GM18502 (cell line): ENCODE data around the gene GNL3.
A peak's percentile ranks its signal among the peaks of the same experiment; 100 is the strongest.

Experiments
- ATAC-seq: cut with Tn5 transposase; IDR thresholded peaks from one replicate; pipeline ENCODE4 v1.9.1; 2021; ENCODE audit warnings: mild to moderate bottlenecking; ENCODE audit not compliant: unreplicated experiment, poor library complexity

Gene GNL3

DNA sequence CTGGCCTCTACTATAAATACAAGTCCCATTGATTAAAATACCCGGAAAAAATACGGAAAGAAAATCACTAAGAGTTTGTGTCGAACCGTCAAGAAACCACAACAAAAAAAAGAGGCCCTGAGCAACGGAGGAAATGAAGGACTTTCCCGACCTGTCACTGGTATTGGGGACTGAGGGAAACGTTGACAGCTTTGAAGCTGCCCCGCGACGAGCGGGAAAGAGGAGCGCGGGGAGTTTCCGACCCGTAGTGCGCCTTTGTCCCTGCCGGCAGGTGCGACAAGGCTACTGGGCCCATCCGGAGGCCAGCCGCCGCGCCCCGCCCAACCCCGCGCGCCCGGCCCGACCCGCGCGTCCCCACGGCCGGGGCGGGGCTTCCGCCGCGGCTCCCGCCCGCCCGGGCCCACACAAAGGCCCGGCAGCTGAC lies 535 bp upstream of the GNL3 start:
- peak; percentile 75 for ATAC-seq

DNA sequence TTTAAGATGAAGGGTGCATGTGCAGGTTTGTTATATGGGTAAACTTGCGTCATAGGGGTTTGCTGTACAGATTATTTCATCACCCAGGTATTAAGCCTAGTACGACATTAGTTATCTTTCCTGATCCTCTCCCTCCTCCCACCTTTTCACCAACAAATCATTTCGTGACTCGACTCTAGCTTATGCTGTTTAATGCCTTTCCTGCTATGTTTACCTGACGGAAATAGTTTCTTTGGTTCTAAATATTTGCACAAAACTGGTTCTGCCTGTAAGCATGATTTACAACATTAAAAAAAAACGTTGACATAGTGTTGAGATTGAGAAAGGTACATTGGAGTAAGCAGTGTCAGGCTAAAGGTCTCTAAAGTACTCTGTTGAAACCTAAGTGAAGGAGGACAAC lies 2.4 kb downstream of the GNL3 start:
- no peak for ATAC-seq

DNA sequence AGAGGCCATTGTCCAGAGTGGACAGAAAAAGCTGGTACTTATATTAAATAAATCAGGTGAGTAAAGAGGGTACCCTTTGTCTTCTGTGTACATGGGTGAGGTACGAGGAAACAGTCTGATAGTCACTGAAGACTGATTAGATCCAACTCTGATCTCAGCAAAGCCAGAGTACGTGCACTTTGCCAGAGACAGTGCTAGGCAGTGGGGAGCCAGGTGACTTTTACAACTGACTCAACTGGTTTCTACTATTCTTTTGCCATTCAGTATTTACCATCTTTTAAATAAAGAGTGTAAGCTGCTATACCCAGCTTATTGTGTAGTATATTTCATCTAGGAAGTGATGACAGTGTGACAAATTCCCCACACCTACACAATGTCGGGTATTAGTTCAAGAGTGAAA lies 3.3 kb downstream of the GNL3 start:
- ATAC-seq: no peak

DNA sequence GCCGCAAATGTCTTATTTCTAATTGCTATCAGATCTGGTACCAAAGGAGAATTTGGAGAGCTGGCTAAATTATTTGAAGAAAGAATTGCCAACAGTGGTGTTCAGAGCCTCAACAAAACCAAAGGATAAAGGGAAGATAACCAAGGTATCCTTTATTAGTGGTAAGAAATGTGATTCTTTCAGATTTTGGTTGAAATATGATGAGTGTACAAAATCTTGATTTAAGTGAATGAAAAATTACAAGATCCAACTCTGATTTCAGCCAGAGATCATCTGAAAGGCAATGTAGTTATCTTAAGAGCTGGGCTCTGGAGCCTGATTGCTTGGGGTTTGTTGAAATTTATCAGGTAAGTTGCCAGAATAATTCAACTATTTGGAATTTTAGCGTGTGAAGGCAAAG lies 4.7 kb downstream of the GNL3 start:
- ATAC-seq: no peak

DNA sequence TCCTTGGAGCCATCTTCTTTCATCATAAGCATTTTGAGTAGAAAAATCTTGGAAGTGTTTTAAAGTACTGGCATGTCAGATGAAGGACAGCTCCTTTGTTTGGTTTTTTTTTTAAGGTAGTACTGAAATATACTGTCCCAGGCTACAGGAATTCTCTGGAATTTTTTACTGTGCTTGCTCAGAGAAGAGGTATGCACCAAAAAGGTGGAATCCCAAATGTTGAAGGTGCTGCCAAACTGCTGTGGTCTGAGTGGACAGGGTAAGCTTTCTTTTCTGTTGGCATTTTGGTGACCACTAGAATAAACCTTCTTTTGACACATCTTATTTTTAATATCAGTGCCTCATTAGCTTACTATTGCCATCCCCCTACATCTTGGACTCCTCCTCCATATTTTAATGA lies 7.2 kb downstream of the GNL3 start:
- no peak for ATAC-seq

DNA sequence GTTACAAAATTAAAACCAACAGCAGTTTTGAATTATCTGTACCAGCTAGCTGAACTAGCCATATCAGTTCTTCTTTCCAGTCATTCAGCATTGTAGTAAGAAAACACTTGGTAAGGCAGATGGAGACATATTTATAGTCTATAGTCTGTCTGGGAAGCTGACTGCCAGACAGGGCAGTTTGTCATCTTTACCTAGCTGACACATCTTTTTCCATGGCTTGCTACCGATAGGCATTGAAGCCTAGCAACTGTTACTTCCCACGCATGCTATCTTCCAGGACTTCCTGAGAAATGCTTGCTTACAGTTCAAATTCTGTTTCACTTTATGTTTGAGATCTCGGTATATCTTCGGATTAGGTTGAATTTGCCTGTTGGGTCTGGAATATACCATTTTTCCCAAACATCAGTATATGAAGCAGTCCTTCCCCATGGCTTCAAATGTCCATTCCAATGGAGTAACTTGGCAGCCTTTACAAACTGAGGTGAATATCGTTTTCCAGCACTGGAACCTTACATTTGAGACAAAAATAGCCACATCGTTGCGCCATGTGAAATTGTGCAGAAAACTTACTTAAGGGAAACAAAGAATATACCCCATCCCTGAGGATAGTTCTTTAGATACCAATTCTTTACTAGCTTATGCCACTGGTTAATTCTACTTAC lies 8.8 kb downstream of the GNL3 start:
- no peak for ATAC-seq

DNA sequence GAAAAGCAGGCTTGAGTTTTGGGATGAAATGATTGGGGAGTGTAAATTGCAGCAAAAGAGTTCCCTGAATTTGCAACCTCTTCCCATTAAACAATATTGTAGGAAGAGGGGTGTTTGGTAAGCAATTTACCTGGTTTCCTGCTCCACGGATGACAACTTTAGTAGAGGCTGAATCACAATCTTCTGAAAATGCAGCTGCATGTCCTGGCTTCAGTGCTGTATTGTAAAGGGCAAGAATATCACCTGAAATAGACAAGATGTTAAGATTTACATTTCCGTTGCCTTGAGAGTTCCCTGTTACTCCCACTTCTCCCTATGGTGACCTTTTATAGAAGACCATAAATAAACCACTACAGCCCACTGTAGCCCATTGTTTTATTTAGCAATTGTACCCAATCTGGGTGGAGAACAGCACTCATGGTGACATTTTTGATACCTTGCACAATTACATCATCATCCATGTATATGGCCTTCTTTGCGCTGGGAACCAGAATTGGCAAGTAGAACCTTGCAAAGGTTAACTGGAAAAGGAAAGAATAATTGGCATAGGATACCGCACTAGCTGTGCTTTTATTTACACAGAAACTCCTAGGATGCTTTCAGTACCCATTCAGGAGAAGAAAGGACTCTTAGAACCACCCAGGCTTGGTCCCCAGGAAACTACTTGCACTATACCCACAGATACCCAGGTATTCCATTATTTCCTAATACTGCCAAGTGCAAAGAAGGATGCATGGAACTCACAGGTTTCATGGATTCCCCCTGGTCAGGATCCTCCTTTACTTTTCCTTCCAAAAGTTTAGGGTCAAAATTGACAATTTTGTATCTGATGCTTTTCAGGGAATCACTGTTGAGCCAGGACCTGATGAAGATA lies 10.2 kb downstream of the GNL3 start:
- no peak for ATAC-seq

DNA sequence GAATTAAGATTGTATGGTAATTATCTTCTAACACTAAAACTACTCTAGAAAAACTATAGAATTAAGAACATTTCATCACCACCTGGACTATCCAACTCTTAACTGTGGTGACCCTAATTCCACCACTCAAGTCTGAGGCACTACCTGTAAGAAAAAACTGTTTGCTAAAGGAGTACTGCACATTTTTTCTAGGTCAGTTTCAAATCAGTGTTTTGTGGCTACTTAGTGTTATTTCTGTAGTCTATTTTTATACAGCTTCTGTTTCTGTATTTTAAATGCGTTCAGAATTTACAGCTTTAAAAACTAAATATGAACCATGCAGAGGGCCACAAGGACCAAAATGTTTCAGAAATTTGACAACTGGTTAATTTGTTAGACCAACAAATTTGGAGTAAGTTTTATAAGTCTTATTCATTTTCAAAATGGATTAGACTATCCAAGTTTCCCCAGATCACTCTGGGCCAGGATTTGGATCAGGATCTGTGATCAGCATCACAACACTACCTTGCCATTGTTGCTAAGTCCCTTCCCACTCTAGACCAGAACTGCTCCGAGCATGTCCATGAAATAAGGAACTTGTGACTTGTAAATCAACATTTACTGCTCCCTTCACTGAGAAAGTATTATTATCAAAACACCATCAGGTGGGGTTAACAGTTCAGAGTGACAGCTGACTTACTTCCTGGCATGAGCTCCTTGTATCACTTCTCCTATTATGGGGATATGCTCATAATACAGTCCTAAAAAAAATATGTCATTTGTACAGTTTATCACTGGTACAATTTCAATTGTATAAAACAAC lies 11.2 kb downstream of the GNL3 start:
- no peak for ATAC-seq

DNA sequence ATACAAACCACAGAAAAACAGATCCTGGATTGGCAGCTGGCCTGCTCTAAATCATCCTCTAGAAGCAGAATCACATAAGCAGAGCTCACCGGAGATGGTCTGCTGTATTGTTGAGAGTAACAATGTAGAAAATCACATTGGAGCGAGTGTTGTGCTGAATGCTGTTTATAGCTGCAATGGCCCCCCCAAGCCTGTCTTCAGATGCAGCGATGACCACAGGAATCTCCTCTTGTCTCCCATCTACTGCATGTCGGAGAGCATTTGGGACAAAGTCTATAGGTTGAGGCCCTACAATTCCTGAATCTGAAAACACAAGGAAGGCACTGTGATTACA lies 11.8 kb downstream of the GNL3 start:
- ATAC-seq: no peak

DNA sequence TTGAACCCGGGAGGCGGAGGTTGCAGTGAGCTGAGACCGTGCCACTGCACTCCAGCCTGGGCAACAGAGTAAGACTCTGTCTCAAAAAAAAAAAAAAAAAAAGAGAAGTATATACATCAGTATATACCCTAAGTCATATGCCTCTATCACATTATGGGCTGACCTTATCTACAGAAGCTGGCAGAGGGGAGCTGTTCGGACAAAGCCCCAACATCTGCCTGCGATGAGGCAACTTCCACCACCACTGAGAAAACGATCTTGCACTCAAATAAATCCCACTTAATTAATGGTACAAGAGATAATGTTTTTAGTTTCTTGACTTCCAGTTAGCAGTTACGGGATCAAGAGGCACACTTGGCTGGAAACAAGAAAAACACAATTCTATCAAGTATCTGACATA lies 17.5 kb downstream of the GNL3 start:
- ATAC-seq: no peak

DNA sequence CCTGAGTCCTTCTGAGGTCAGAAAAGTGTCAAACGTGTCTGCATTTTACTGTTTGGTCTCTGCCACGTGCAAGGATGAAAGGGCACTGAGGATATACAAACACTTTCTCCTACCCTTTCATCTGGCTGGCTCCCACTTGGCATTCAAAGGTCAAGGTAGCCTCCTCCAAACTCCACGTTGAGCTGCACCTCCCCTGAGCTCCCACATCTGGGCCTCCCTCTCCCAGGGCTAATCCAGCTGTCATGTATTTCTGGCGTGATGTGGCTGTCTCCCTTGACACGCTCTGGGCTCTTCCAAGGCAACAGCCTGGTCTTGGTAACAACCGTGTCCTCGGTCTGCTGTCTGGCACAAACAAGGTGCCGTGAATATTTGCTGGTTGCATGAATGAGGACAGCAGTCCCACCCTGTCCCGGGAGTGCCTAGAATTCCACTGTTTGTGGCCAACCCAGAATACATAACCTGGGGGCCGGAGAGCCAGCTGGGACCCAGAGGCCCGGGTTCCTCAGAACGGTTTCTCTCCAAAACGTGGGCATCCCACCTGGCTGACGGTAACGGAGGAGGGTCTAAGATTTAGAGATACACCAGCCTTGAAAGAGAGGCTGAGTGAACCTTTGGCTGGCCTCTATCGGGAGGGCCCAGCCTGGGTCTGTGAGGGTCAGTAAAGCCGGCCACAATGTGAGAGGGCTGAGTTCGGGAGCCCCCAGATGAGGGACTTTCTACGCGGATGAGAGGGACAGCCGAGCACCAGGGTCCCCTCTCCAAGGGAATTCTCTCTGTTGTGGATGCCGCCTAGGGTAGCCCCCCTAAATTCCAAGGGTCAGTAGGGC lies 19.0 kb downstream of the GNL3 start:
- ATAC-seq: peak; percentile 15

DNA sequence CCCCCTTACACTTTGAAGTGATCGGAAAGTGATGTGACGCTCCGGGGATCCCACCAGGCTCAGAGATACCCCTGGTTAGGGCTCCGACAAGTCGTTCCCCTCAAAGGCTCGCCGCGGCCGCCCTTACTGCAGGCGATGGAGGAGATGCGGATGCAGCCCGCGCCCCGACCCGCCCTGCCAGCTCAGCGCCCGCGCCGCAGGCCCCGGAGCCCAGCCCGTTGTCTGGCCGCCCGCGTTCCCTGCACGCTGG lies 19.5 kb downstream of the GNL3 start:
- no peak for ATAC-seq

DNA sequence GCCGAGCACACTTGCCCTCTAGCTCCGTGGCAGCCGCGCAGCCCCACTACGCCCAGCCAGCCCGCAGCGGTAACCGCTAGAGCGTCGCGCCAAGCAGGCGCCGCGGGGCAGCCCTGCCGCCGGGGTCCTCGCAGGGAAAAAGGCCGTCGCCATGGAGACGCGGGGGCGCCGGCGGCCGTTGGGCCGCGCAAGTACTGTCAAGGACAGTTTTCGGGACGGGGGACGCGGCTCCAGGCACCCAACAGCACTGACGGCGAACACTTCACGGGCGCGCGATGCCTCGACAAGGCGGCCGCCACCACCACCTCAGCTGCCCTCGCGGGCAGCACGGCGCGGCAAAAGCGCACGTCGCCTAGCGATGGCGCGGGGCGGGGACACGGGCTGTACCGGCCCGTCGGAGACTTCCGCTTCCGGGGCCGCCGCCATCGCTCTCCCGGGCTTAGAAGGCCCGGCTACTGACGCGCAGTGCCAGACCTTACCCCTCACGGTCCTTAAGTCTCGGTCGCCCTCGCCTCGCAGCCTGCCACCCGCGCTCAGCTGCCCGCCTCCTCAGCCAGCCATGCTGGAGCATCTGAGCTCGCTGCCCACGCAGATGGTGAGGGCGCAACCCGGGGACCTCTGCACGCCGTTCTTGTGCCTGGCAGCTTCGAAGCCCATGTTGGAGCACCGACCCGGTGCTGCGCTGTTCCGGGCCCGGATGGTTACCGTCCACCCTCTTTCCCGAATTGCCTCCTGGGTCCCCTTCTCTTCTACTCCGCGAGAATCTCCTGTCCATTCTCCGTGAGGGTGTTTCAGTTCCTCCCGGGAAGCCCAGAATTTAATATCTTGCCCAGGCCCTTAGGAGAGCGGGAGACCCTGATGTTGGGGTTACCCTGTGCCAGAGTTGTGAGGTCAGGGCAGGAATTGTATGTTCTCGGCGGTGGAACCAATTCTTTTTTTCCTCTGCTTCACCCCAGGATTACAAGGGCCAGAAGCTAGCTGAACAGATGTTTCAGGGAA lies 20.2 kb downstream of the GNL3 start, which contains the start of the genes GLT8D1 and SPCS1:
Gene GLT8D1, minus strand, starts transcription at position 104 of the 999 bp plus-strand sequence. CDS start 5,331 bp downstream, outside the sequence.
Gene SPCS1, plus strand, starts transcription at position 419 of the 999 bp plus-strand sequence. Its CDS starts 141 bp downstream, at position 560.
- peak; percentile 79 for ATAC-seq

DNA sequence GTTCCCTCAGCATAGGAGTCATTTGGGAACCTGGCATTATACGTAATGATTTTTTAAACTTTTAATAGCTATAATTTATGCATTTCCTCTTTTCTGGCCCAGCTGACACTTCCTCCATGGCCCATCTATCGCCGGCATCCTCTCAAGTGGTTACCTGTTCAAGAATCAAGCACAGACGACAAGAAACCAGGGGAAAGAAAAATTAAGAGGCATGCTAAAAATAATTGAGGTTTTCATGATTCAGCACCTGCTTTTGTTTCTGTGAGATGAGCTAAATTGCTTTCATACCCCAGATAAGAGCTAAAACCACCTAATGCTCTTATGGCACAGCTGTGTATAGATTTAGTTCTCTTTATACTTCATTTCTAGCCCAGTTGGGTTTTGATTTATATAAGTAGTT lies 21.8 kb downstream of the GNL3 start:
- ATAC-seq: no peak

DNA sequence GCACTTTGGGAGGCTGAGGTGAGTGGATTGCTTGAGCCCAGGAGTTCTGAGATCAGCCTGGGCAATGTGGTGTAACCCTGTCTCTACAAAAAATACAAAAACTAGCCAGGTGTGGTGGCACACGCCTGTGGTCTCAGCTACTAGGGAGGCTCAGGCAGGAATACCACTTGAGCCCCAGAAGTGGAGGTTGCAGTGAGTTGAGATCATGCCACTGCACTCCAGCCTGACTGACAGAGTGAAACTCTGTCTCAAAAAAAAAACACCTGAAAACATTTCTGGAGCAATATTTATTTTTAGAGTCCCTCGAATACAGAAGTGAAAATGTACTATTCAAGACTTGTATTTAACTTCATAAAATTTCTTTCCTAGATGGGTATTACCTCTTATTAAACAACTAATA lies 24.7 kb downstream of the GNL3 start:
- no peak for ATAC-seq

DNA sequence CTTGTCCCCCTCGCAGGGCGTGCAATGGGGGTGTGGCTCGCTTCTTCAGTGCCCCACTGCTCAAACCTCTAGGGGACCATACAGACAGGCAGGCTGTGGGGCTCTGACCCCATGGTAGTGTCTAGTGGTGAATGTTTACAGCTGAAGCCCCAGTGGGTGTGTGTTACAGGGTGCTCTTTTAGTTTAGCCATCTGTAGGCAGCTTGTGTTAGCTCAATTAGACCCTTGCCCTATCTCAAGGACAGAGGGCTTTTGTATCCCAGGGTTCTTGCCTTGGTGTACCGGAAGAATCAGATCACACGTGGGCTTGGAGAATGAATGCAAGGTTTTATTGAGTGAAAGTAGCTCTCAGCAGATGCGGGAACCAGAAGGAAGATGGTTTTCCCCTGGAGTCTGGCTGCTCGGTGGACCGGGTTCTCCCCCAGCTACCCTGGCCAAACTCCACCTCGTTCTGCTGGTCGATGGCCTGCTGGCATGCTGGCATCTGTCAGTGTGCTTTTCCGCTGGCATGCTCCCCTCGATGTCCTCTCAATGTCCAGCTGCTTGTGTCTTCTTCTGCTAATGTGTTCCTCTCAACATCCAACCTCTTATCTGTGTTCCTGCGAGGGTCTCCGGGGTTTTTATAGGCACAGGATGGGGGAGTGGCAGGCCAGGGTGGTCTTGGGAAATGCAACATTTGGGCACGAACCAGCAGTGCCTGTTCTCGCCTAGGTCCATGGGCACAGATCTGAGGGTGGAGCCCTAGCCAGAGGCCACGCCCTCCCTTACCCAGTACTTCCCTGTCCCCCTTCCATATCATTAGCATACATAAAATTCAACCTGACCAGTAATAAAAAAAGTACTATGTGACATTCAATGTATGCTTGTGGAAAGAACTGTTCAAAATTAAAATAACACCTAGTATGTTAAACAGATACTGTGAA lies 26.7 kb downstream of the GNL3 start:
- ATAC-seq: no peak

DNA sequence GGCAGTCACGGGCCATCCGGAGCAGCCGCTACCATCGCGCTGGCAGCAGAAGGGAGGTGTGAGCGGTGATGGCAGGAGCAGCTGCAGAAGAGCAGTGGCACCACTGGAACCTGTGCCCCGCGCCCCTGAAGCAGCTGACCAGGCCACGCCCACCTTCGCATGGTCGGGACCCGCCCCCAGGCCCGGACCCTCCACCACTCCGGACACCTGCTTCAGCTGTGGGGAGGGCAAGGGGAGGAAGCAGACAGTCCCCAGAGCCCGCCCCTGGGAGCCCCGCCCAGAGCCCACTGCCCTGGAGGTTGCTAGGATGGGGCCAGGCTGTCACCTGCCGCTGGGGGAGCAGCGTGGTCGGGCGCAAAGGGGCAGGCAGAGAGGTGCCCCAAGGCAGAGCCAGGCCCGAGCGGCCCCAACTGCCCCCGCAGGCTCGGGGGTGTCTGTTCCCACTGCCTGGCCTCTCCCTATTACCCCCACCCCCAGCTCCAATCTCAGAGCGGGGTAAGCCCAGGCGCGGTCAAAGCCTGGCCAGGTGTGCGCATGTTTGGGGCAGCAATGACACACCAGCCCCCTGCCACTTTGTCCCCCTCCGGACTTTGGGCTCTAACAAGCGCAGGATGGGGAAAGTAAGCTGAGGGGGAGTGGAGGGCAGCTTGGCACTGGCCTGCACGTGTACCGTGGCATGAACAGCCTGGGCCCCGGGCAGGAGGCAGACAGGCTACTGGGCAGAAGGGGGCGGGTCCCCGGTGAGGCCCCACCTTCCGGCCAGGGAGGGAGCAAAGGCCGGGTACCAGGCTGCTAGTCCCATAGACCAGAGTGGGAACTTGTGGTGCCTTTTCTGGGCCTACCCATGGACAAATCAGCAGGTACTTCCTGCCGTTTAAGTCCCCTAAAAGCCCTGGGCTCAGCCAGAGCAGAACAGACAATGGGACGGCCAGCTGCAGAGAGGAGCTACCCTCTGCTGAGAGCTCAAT lies 28.8 kb downstream of the GNL3 start:
- no peak for ATAC-seq
